Epithelial cell of proximal tubule (primary cell): ENCODE measurements around the gene CPN1. TPM values are rescaled to one million over a fixed set of nuclear protein-coding genes. Genes with fewer than 3 reads are reported as not detected.

Experiments used
- DNase-seq: peaks from one replicate; pipeline ENCODE4 v3.0.0-alpha.2; 2011; ENCODE audit warnings: low read depth
- H3K4me3 ChIP-seq: 2 replicates; pipeline ENCODE4 v1.5.1; 2011; ENCODE audit warnings: low read depth, mild to moderate bottlenecking, low read length
- total RNA-seq: library from RNA; depleted of rRNA; stranded (reverse); fragments of >200 nt; gene quantifications from 2 replicates; pipeline ENCODE4 v1.2.3, GENCODE V29; 2015
- TF ChIP-seq, protein P1 (sequence below): conservative IDR thresholded peaks from 2 replicates; pipeline ENCODE4 v1.5.1; 2012; ENCODE audit warnings: low read depth, mild to moderate bottlenecking, low read length

CPN1 gene
- total RNA-seq, 1 donor from 2014 or later = not detected

DNA sequence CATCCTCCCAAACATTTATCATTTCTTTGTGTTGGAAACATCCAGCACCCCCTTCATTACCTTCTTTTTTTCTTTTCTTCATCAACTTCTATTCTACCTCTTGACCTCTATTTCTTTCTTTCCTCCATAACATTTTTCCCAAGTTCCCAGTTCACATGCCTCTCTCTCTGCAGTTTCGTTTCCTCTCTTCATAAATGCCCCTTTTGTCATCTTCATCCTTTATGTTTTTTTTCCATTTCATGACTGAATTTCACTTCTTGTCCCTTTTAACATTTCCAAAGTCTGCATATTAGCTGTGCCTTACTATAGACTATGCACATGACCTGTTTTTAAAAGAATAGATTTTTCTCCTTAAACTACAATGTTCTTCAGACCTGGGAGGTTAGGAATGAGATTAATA, 23.7 kb downstream of the CPN1 start:
- TF ChIP-seq, protein P1, sequence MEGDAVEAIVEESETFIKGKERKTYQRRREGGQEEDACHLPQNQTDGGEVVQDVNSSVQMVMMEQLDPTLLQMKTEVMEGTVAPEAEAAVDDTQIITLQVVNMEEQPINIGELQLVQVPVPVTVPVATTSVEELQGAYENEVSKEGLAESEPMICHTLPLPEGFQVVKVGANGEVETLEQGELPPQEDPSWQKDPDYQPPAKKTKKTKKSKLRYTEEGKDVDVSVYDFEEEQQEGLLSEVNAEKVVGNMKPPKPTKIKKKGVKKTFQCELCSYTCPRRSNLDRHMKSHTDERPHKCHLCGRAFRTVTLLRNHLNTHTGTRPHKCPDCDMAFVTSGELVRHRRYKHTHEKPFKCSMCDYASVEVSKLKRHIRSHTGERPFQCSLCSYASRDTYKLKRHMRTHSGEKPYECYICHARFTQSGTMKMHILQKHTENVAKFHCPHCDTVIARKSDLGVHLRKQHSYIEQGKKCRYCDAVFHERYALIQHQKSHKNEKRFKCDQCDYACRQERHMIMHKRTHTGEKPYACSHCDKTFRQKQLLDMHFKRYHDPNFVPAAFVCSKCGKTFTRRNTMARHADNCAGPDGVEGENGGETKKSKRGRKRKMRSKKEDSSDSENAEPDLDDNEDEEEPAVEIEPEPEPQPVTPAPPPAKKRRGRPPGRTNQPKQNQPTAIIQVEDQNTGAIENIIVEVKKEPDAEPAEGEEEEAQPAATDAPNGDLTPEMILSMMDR = no peak
- no peak overlapping the region for H3K4me3 ChIP-seq
- no peak for DNase-seq

DNA sequence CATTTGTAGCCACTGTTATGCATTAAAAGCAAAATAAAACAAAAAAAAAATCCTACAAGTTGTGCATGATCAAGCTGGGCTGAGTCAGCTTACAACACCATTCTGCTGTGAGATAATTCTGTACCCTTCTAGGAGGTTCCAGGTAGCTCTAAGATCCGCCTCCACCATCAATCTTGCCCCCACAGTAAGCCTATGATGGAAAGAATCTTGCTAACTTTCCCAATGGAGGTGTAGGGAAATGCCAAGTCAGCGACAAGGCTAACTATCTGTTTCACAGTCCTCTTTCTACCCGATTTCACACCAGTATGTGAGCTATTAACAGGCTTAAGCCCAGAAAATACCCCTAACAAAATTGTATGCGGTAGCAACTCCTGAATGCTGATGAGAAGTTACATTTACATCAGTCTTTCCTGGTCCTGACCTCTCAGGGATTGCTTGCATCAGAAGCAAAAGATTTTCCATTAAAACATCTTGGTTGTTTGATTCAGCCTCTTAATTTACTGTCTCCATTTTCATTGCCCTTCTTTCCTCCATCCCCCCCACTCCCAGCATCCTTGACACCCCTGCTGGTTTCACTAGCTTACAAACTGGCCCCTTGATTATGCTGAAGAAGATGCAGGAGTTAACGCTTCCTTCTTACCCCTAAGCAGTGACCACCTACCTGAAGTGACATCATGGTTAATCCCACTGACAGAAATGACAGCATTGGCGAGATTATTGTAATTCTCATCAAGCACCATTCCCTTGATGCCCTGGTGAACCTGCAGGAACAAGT, 27.8 kb downstream of the CPN1 start:
- H3K4me3 ChIP-seq = no peak overlapping the region
- DNase-seq = no peak
- TF ChIP-seq, protein P1 = no peak

DNA sequence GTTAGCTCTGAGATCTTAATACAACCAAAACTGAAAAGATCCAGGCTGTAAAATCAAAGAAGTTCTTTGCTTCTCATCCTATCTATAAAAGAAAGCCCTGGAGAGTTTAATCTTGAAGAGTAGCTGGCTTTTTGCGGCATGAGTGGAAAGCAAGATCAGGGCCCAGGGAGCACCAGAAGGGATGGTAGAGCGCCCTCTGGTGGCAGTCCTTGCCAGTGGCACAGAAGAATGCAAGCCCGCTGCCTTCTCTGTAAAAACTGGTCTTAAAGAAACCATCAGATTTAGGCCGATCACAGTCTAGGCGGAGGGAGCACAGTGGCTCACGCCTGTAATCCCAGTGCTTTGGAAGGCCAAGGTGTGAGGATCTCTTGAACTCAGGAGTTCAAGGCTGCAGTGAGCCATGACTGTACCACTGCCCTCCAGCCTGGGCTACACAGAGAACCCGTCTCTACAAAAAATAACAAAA, 35.6 kb downstream of the CPN1 start:
- TF ChIP-seq, protein P1 = peak; percentile 96
- DNase-seq = no peak
- H3K4me3 ChIP-seq = no peak overlapping the region

DNA sequence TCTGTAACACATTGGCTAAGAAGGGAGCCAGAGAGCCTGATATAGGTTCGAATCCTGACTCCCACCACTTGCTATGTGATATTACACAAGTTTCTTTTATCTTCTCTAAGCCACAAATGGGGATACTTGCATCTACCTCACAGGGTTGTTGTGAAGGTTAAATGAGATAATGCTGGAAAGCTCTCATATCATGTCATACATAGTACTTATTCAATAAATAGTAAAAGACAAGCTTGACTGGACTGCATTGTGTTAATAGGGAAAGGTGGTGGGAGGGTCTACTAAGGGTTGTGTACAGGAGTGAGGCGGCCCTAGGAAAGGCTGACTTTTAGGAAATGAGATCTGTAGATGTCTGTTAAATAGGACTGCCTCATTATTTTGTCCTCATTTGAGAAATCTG, 36.1 kb downstream of the CPN1 start:
- no peak overlapping the region for H3K4me3 ChIP-seq
- no peak for DNase-seq
- TF ChIP-seq, protein P1 = no peak

DNA sequence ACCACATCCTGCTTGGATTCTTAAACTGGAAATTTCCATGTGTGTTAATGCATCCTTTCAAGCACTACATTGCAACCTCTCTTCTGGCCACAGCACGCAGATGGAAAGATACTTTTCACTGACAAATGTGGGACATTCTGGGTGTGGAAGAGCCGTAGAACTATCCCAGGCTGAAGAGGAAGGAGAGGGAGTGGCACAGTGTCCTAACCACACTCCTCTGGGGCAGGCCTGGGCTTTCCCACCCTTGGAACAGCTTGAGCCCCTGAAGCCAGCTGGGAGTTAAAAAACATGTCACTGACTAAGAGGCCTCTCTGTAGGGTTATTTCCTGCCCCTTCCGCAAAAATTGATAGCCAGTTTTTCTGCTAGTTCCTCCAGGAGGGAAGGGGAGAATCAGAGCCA, 37.9 kb downstream of the CPN1 start:
- TF ChIP-seq, protein P1 = no peak
- DNase-seq = no peak
- no peak overlapping the region for H3K4me3 ChIP-seq

DNA sequence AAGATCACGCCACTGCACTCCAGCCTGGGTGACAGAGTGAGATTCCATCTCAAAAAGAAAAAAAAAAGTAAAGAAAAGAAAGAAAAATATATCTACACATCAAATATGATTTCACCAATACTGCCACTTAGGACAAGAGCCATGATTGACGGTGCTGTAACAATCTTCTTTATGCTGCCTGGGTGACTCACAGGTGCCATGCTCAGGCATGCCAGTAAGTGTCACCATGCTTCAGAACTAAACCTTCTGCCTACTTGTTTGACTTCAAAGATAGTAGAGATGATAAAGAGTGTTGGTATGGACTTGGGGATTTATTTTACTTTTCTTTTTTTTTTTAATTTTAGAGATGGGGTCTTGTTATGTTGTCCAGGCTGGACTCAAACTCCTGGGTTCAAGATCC, 38.3 kb downstream of the CPN1 start:
- TF ChIP-seq, protein P1 = no peak
- H3K4me3 ChIP-seq = no peak overlapping the region
- DNase-seq = no peak
